ENCODE data around the gene MEGF6. TPM values are rescaled to one million over a fixed set of nuclear protein-coding genes. Genes with fewer than 3 reads are reported as not detected.

The MEGF6 gene
- total RNA-seq, 5 donors from 2014 or later (not counting 1 experiment from before 2014, with no cell fraction given): 63.3 to 213 (median 193) TPM

DNA sequence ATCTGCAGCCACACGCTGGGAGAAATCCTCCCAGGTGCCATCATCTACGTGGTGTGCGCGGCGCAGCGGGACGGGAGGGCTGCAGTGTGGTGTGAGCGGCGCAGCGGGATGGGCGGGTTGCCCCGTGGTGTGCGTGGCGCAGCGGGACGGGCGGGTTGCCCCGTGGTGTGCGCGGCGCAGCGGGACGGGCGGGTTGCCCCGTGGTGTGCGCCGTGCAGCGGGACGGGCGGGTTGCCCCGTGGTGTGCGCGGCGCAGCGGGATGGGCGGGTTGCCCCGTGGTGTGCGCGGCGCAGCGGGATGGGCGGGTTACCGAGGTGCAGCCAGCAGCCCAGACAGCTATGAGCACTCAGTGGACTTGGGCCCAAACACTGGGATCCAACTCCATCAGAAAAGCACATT lies 33.9 kb upstream of the MEGF6 start:
- Mint-ChIP-seq H3K9me3 (no peaks in the 10 kb centered on the region), H3K36me3 (peaks cover 41% of the 10 kb centered on the region)
- POLR2A ChIA-PET: no interaction called here

DNA sequence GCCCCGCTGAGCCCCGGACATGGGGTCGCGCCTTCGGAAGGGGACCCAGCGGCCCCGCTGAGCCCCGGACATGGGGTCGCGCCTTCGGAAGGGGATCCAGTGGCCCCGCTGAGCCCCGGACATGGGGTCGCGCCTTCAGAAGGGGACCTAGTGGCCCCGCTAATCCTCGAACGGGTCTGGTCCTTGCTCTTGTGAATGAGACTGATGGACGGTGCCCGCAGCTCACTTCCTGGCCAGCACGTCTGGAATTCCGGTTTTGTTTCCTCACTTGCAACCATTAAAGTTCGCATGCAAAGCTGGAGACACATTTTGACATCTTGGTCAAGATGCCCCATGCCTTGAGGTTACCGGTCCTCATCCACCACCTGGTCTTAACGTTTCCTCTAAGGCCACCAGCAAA lies 33.0 kb upstream of the MEGF6 start:
- DNase-seq: no peak
- Histone ChIP-seq H3K4me3 (ENCODE audit: control insufficient read depth in 1 of 2, extremely low read depth in 1 of 2, low read length in 1 of 2) (no peak overlapping the region), H3K4me1 (ENCODE audit: control insufficient read depth in 1 of 2, extremely low read depth in 1 of 2, insufficient read depth in 2 of 2, low read length in 2 of 2) (peaks cover 4 to 9% of the 10 kb centered on the region in 2 experiments), H3K27ac (ENCODE audit: low read length) (no peak overlapping the region), H3K9me3 (no peaks in the 10 kb centered on the region), H3K36me3 (ENCODE audit: control insufficient read depth in 2 of 2, extremely low read depth in 1 of 2, insufficient read depth in 1 of 2, low read length in 1 of 2) (peaks cover 6 to 32% of the 10 kb centered on the region in 2 donors), H3K27me3 (replicated peaks in 1 of 2; ENCODE audit: control insufficient read depth in 2 of 2, extremely low read depth in 1 of 2, insufficient read depth in 2 of 2, low read length in 1 of 2) (no peaks in the 10 kb centered on the region)
- POLR2A ChIA-PET: no interaction called here
- no peak for ATAC-seq (replicated peaks in 1 of 4)
- CTCF ChIA-PET: no interaction called here
- Mint-ChIP-seq H3K27ac (no peak overlapping the region), H3K4me3 (no peak overlapping the region), H3K27me3 (no peaks in the 10 kb centered on the region), H3K9me3 (no peaks in the 10 kb centered on the region), H3K4me1 (peaks cover 16 to 18% (median 18%) of the 10 kb centered on the region in 3 donors), H3K36me3 (peaks cover 41% of the 10 kb centered on the region)
- WGBS (ENCODE audit: insufficient coverage): 89% methylated on average over 13 of the region's 25 CpGs

More for the DNA sequence above, 33.9 kb upstream of the MEGF6 start:
- H3K4me3 ChIP-seq (ENCODE audit: control insufficient read depth in 1 of 2, extremely low read depth in 1 of 2, low read length in 1 of 2): no peak overlapping the region
- H3K27ac ChIP-seq (ENCODE audit: low read length): no peak overlapping the region
- H3K4me1 Mint-ChIP-seq: peaks cover 18 to 20% (median 20%) of the 10 kb centered on the region in 3 donors
- no peak for ATAC-seq (replicated peaks in 1 of 4)
- peaks cover 3 to 30% of the 10 kb centered on the region in 2 donors for H3K36me3 ChIP-seq (ENCODE audit: control insufficient read depth in 2 of 2, extremely low read depth in 1 of 2, insufficient read depth in 1 of 2, low read length in 1 of 2)
- CTCF ChIA-PET: no interaction called here
- no peak for DNase-seq
- H3K9me3 ChIP-seq: no peaks in the 10 kb centered on the region
- H3K4me3 Mint-ChIP-seq: no peak overlapping the region
- H3K27ac Mint-ChIP-seq: no peak overlapping the region
- peaks cover 0 to 2% of the 10 kb centered on the region in 2 donors for H3K27me3 Mint-ChIP-seq
- peaks cover 10 to 12% of the 10 kb centered on the region in 2 experiments for H3K4me1 ChIP-seq (ENCODE audit: control insufficient read depth in 1 of 2, extremely low read depth in 1 of 2, insufficient read depth in 2 of 2, low read length in 2 of 2)
- H3K27me3 ChIP-seq (replicated peaks in 1 of 2; ENCODE audit: control insufficient read depth in 2 of 2, extremely low read depth in 1 of 2, insufficient read depth in 2 of 2, low read length in 1 of 2): no peaks in the 10 kb centered on the region
- WGBS (ENCODE audit: insufficient coverage): over 99% methylated on average over 27 of the region's 43 CpGs

DNA sequence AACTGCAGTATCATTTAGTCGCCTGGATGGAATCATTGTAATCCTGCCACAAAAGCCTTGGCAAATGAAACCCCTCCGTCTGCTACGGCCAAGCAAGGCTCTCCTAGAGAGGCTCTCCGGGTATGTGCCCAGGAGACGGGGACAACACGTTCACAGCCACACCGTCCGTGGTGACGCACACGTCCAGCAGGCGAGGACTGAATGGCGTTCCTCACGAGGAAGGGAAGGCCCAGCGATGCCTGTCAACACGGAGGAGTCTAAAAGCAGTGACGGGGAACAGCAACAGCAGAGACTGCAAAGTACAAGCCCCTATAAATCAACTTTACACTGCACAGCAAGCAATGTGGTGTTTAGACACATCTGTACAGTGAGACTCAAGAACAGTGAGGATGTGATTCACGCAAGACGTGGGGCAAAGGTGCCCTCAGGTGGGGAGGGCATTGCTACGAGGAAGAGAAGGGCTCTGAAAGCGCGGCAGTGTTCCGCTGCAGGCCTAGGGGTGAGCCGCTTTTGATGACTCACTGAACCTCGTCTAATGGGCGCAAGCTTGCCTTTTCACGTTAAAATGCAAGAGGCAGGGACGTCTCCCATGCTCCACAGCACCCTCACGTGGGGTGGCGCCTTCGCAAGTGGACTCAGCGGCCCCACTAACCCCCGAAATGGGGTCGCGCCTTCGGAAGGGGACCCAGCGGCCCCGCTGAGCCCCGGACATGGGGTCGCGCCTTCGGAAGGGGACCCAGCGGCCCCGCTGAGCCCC lies 31.8 kb upstream of the MEGF6 start:
- no peak overlapping the region for H3K27ac ChIP-seq (ENCODE audit: low read length)
- ATAC-seq (replicated peaks in 1 of 4): no peak
- peaks cover 49% of the 10 kb centered on the region for H3K36me3 Mint-ChIP-seq
- no peaks in the 10 kb centered on the region for H3K27me3 Mint-ChIP-seq
- H3K9me3 Mint-ChIP-seq: no peaks in the 10 kb centered on the region
- H3K36me3 ChIP-seq (ENCODE audit: control insufficient read depth in 2 of 2, extremely low read depth in 1 of 2, insufficient read depth in 1 of 2, low read length in 1 of 2): peaks cover 15 to 43% of the 10 kb centered on the region in 2 donors
- no peak overlapping the region for H3K4me3 ChIP-seq (ENCODE audit: control insufficient read depth in 1 of 2, extremely low read depth in 1 of 2, low read length in 1 of 2)
- no peak overlapping the region for H3K27ac Mint-ChIP-seq
- no peak overlapping the region for H3K4me3 Mint-ChIP-seq
- H3K4me1 ChIP-seq (ENCODE audit: control insufficient read depth in 1 of 2, extremely low read depth in 1 of 2, insufficient read depth in 2 of 2, low read length in 2 of 2): peaks cover 0 to 2% of the 10 kb centered on the region in 2 experiments
- no peak for DNase-seq
- H3K9me3 ChIP-seq: no peaks in the 10 kb centered on the region
- CTCF ChIA-PET: no interaction called here
- 95% methylated on average over 30 of the region's 43 CpGs for WGBS (ENCODE audit: insufficient coverage)
- H3K4me1 Mint-ChIP-seq: peaks cover 4 to 6% (median 6%) of the 10 kb centered on the region in 3 donors
- POLR2A ChIA-PET: no interaction called here
- H3K27me3 ChIP-seq (replicated peaks in 1 of 2; ENCODE audit: control insufficient read depth in 2 of 2, extremely low read depth in 1 of 2, insufficient read depth in 2 of 2, low read length in 1 of 2): no peaks in the 10 kb centered on the region

DNA sequence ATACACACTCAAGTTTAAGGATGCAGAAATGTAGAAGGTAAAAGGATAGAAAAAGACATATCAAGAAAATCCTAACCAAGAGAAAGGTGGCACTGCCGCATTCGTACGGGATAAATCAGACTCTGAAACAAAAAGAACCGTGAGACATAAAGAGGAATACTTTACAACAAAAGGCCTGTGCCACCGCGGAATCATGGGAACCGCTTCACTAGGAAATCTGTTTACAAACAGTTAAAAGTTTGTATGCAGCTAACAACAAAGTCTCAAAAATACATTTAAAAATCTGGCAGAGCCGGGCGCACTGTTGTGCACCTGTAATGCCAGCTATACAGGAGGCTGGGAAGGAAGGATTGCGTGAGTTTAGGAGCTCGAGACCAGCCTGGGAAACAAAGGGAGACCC lies 30.5 kb upstream of the MEGF6 start:
- Histone ChIP-seq H3K36me3 (ENCODE audit: control insufficient read depth in 2 of 2, extremely low read depth in 1 of 2, insufficient read depth in 1 of 2, low read length in 1 of 2) (peaks cover 25 to 51% of the 10 kb centered on the region in 2 donors), H3K4me3 (ENCODE audit: control insufficient read depth in 1 of 2, extremely low read depth in 1 of 2, low read length in 1 of 2) (no peak overlapping the region), H3K27me3 (replicated peaks in 1 of 2; ENCODE audit: control insufficient read depth in 2 of 2, extremely low read depth in 1 of 2, insufficient read depth in 2 of 2, low read length in 1 of 2) (no peaks in the 10 kb centered on the region), H3K4me1 (ENCODE audit: control insufficient read depth in 1 of 2, extremely low read depth in 1 of 2, insufficient read depth in 2 of 2, low read length in 2 of 2) (no peaks in the 10 kb centered on the region), H3K27ac (ENCODE audit: low read length) (no peak overlapping the region), H3K9me3 (no peaks in the 10 kb centered on the region)
- Mint-ChIP-seq H3K9me3 (no peaks in the 10 kb centered on the region), H3K4me3 (no peak overlapping the region), H3K4me1 (no peaks in the 10 kb centered on the region), H3K36me3 (peaks cover 45% of the 10 kb centered on the region), H3K27me3 (no peaks in the 10 kb centered on the region), H3K27ac (no peak overlapping the region)
- CTCF ChIA-PET: interaction anchor here in 1 of 2 donors (0.6 kb wide), 1 partner anchor 1757 kb away, joined by 6 read pairs; no protein-coding TSS in a partner anchor
- WGBS (ENCODE audit: insufficient coverage): 97% methylated on average over 7 of the region's 11 CpGs
- POLR2A ChIA-PET: no interaction called here
- ATAC-seq (replicated peaks in 1 of 4) (no peak), DNase-seq (no peak)

DNA sequence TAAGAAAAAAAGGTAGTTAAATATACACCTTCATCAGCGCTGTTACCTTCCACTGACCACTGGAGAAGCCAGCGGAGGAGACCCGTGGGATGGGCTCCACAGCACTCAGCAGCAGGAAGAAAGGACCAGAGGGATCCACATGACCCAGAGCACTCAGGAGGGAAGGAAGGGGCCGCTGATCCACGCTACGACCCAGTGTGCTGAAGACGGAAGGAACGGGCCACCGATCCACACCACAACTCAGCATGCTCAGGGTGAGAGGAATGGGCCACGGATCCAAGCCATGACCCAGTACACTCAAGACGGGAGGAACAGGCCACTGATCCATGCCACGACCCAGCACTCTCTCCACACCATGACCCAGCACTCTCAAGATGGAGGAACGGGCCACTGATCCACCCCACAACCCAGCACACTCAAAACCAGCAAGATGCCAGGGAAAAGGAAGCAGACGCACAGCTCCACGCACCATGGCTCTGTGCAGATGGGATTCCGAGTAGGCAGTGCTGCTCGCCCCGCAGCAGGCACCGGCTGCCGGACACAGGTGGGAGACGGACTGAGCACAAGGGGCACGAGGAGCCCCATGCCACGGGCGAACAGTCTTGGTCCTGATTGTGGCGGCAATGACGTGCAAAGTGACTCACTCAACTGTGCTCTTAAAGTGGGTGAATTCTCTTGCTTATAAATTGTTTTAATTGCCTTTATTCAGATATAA lies 29.9 kb upstream of the MEGF6 start:
- ATAC-seq (replicated peaks in 1 of 4): no peak

DNA sequence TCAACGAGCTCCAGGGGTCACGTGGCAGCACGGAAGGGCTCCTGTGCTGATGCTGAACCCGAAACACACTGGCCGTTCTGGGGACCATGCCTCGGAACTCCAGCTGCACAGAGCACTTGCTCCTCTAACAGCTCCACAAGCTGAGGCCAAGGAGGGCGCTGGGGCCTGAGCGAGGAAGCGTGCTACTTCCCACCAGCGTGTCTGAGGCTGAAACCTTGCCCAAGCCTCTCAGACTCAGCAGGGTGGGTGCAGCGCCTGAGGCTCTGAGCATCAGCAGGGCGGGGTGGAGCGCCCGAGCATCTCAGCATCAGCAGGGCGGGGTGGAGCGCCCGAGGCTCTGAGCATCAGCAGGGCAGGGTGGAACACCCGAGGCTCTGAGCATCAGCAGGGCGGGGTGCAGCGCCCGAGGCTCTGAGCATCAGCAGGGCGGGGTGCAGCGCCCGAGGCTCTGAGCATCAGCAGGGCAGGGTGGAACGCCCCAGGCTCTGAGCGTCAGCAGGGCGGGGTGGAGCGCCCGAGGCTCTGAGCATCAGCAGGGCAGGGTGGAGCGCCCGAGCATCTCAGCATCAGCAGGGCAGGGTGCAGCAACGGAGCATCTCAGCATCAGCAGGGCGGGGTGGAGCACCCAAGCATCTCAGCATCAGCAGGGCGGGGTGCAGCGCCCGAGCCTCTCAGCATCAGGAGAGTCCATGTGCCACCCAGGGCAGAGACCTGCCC lies 29.0 kb upstream of the MEGF6 start:
- no peaks in the 10 kb centered on the region for H3K4me1 Mint-ChIP-seq
- 91% methylated on average over 31 of the region's 36 CpGs for WGBS (ENCODE audit: insufficient coverage)
- H3K27ac Mint-ChIP-seq: no peak overlapping the region
- Histone ChIP-seq H3K4me3 (ENCODE audit: control insufficient read depth in 1 of 2, extremely low read depth in 1 of 2, low read length in 1 of 2) (no peak overlapping the region), H3K27ac (ENCODE audit: low read length) (no peak overlapping the region), H3K27me3 (replicated peaks in 1 of 2; ENCODE audit: control insufficient read depth in 2 of 2, extremely low read depth in 1 of 2, insufficient read depth in 2 of 2, low read length in 1 of 2) (no peaks in the 10 kb centered on the region), H3K4me1 (ENCODE audit: control insufficient read depth in 1 of 2, extremely low read depth in 1 of 2, insufficient read depth in 2 of 2, low read length in 2 of 2) (no peaks in the 10 kb centered on the region), H3K9me3 (no peaks in the 10 kb centered on the region), H3K36me3 (ENCODE audit: control insufficient read depth in 2 of 2, extremely low read depth in 1 of 2, insufficient read depth in 1 of 2, low read length in 1 of 2) (peaks cover 28 to 48% of the 10 kb centered on the region in 2 donors)
- DNase-seq (no peak), ATAC-seq (replicated peaks in 1 of 4) (no peak)
- no peaks in the 10 kb centered on the region for H3K27me3 Mint-ChIP-seq
- POLR2A ChIA-PET: no interaction called here
- peaks cover 49% of the 10 kb centered on the region for H3K36me3 Mint-ChIP-seq
- CTCF ChIA-PET: no interaction called here
- H3K4me3 Mint-ChIP-seq: no peak overlapping the region
- no peaks in the 10 kb centered on the region for H3K9me3 Mint-ChIP-seq

More for the DNA sequence above, 29.9 kb upstream of the MEGF6 start:
- Mint-ChIP-seq H3K27ac (no peak overlapping the region), H3K27me3 (no peaks in the 10 kb centered on the region), H3K4me3 (no peak overlapping the region), H3K9me3 (no peaks in the 10 kb centered on the region), H3K36me3 (peaks cover 52% of the 10 kb centered on the region), H3K4me1 (no peaks in the 10 kb centered on the region)
- no peak overlapping the region for H3K27ac ChIP-seq (ENCODE audit: low read length)
- no peaks in the 10 kb centered on the region for H3K27me3 ChIP-seq (replicated peaks in 1 of 2; ENCODE audit: control insufficient read depth in 2 of 2, extremely low read depth in 1 of 2, insufficient read depth in 2 of 2, low read length in 1 of 2)
- H3K36me3 ChIP-seq (ENCODE audit: control insufficient read depth in 2 of 2, extremely low read depth in 1 of 2, insufficient read depth in 1 of 2, low read length in 1 of 2): peaks cover 28 to 50% of the 10 kb centered on the region in 2 donors
- DNase-seq: no peak
- 92% methylated on average over 17 of the region's 26 CpGs for WGBS (ENCODE audit: insufficient coverage)
- H3K9me3 ChIP-seq: no peaks in the 10 kb centered on the region
- H3K4me3 ChIP-seq (ENCODE audit: control insufficient read depth in 1 of 2, extremely low read depth in 1 of 2, low read length in 1 of 2): no peak overlapping the region
- ChIA-PET CTCF (interaction anchor here in 1 of 2 donors (0.6 kb wide), 1 partner anchor 1756 kb away, joined by 6 read pairs; no protein-coding TSS in a partner anchor), POLR2A (no interaction called here)
- no peaks in the 10 kb centered on the region for H3K4me1 ChIP-seq (ENCODE audit: control insufficient read depth in 1 of 2, extremely low read depth in 1 of 2, insufficient read depth in 2 of 2, low read length in 2 of 2)
